Trophoblast cell (in vitro differentiated cells and primary cell): ENCODE results near the gene CNTN4.

Source experiments
- DNase-seq, 2 donors: peaks; one replicate each; pipeline ENCODE4 v3.0.0-alpha.2; 2016
- H2AFZ ChIP-seq: 2 replicates; pipeline ENCODE4 v1.6.1; 2013; ENCODE audit warnings: low read length, moderate library complexity, mild to moderate bottlenecking; ENCODE audit not compliant: insufficient read depth, poor library complexity
- H2AK5ac ChIP-seq: 2 replicates; pipeline ENCODE4 v1.6.1; 2013; ENCODE audit warnings: mild to moderate bottlenecking, low read length
- H2BK120ac ChIP-seq: 2 replicates; pipeline ENCODE4 v1.6.1; 2013; ENCODE audit warnings: low read length, mild to moderate bottlenecking, moderate library complexity; ENCODE audit not compliant: insufficient read depth, poor library complexity
- H2BK12ac ChIP-seq: 2 replicates; pipeline ENCODE4 v1.6.1; 2013; ENCODE audit warnings: mild to moderate bottlenecking, low read length, moderate library complexity
- H2BK5ac ChIP-seq: 2 replicates; pipeline ENCODE4 v1.6.1; 2013; ENCODE audit warnings: low read length, low read depth, moderate library complexity, mild to moderate bottlenecking; ENCODE audit not compliant: poor library complexity
- H3K14ac ChIP-seq: 2 replicates; pipeline ENCODE4 v1.6.1; 2013; ENCODE audit warnings: mild to moderate bottlenecking, low read length
- H3K18ac ChIP-seq: 2 replicates; pipeline ENCODE4 v1.6.1; 2013; ENCODE audit warnings: mild to moderate bottlenecking, low read length
- H3K23ac ChIP-seq: 2 replicates; pipeline ENCODE4 v1.6.1; 2013; ENCODE audit warnings: low read length
- H3K27ac ChIP-seq: 2 replicates; pipeline ENCODE4 v1.5.1; 2013; ENCODE audit warnings: low read depth, mild to moderate bottlenecking, inconsistent platforms, low read length, moderate library complexity
- H3K27me3 ChIP-seq: 2 replicates; pipeline ENCODE4 v1.6.1; 2013; ENCODE audit warnings: inconsistent platforms, mild to moderate bottlenecking, low read length, moderate library complexity; ENCODE audit not compliant: insufficient read depth
- H3K36me3 ChIP-seq, 2 experiments: 1 replicate in 1 of 2; 2 replicates in 1 of 2; pipeline ENCODE4 v1.6.1; 2013; ENCODE audit warnings: low read length in 2 of 2, mild to moderate bottlenecking in 2 of 2, moderate library complexity in 1 of 2; ENCODE audit not compliant: insufficient read depth in 2 of 2, control insufficient read depth in 1 of 2
- H3K4ac ChIP-seq: 2 replicates; pipeline ENCODE4 v1.6.1; 2013; ENCODE audit warnings: low read depth, mild to moderate bottlenecking, low read length, moderate library complexity
- H3K4me1 ChIP-seq, 2 experiments: 1 replicate in 1 of 2; 2 replicates in 1 of 2; pipeline ENCODE4 v1.6.1; 2013; ENCODE audit warnings: low read length in 2 of 2, mild to moderate bottlenecking in 2 of 2, moderate library complexity in 1 of 2; ENCODE audit not compliant: insufficient read depth in 2 of 2, control insufficient read depth in 1 of 2
- H3K4me2 ChIP-seq: 2 replicates; pipeline ENCODE4 v1.6.1; 2013; ENCODE audit warnings: inconsistent platforms, mild to moderate bottlenecking, low read length, moderate library complexity
- H3K4me3 ChIP-seq: 2 replicates; pipeline ENCODE4 v1.5.1; 2013; ENCODE audit warnings: mild to moderate bottlenecking, low read depth, low read length, inconsistent platforms
- H3K79me1 ChIP-seq: one replicate; pipeline ENCODE4 v1.6.1; 2013; ENCODE audit warnings: low read length
- H3K79me2 ChIP-seq: 2 replicates; pipeline ENCODE4 v1.6.1; 2013; ENCODE audit warnings: low read length, mild to moderate bottlenecking; ENCODE audit not compliant: control insufficient read depth, insufficient read depth, poor library complexity
- H3K9ac ChIP-seq: 2 replicates; pipeline ENCODE4 v1.6.1; 2013; ENCODE audit warnings: mild to moderate bottlenecking, low read length
- H3K9me3 ChIP-seq: 2 replicates; pipeline ENCODE4 v1.6.1; 2013; ENCODE audit warnings: low read depth, mild to moderate bottlenecking, control low read depth, inconsistent platforms, low read length; ENCODE audit not compliant: insufficient read depth
- H4K12ac ChIP-seq: 2 replicates; pipeline ENCODE4 v1.6.1; 2013; ENCODE audit warnings: low read depth, mild to moderate bottlenecking, low read length, moderate library complexity
- H4K8ac ChIP-seq: 2 replicates; pipeline ENCODE4 v1.6.1; 2013; ENCODE audit warnings: low read depth, mild to moderate bottlenecking, low read length, moderate library complexity
- H4K91ac ChIP-seq: one replicate; pipeline ENCODE4 v1.6.1; 2013; ENCODE audit warnings: low read depth, mild to moderate bottlenecking, low read length, moderate library complexity
- WGBS: extraction: QIAGEN DNeasy Blood & Tissue Kit; methylation state at CpG from one replicate; pipeline ENCODE4 v1.1.7; 2013; ENCODE audit warnings: missing lambda C conversion rate; ENCODE audit not compliant: insufficient read length, insufficient coverage; ENCODE audit errors: extremely low coverage; 5-methylcytosine and 5-hydroxymethylcytosine counted together

CNTN4 gene

DNA sequence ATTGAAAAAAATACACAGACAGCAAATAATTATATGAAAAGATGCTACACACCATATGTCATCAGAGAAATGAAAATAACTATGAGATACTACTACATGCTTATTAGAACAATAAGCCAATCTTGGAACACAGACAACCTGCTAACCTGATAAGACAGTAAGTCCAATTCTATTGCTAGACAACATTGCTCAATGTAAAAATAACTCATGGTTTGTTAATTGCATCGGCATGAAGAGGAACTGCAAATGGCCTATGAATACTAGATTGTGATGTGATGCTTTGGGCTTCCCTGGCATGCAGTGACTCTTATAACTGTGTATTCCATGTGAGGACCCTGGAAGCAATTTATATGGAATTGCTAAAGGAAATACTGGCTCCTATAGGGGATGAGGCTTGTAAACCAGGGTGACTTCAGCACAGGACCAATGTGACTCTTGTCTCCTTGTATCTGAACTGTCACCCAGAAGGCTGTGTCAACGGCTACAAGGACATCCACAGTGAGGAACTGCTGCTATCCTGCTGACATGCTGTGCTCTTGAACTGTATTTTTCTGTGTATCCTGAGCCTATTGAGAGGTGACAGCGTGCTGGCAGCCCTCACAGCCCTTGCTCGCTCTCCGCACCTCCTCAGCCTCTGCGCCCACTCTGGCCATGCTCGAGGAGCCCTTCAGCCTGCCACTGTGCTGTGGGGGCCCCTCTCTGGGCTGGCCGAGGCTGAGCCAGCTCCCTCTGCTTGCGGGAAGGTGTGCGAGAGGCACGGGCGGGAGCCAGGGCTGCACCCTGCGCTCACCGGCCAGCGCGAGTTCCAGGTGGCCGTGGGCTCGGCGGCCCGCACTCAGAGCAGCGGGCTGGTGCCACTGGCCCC is 385.7 kb downstream of the CNTN4 start:
- Histone ChIP-seq H3K9ac (no peak overlapping the region), H3K23ac (no peak overlapping the region), H3K4me1 (no peaks in the 10 kb centered on the region), H4K12ac (no peak overlapping the region), H4K8ac (no peak overlapping the region), H3K79me2 (no peaks in the 10 kb centered on the region), H3K4ac (no peak overlapping the region), H3K14ac (no peak overlapping the region), H4K91ac (no peak overlapping the region), H3K9me3 (peaks cover 4% of the 10 kb centered on the region), H2AK5ac (no peak overlapping the region), H2BK120ac (no peak overlapping the region), H2BK12ac (no peak overlapping the region), H3K4me2 (no peak overlapping the region), H3K79me1 (no peaks in the 10 kb centered on the region), H2AFZ (no peak overlapping the region), H3K27me3 (no peaks in the 10 kb centered on the region), H3K27ac (no peak overlapping the region), H3K4me3 (no peak overlapping the region), H2BK5ac (no peak overlapping the region), H3K36me3 (no peaks in the 10 kb centered on the region), H3K18ac (no peak overlapping the region)
- WGBS, result no CpG with 5 or more reads among the region's 21 CpGs
- peak in 1 of 2 donors; percentile 5 for DNase-seq

DNA sequence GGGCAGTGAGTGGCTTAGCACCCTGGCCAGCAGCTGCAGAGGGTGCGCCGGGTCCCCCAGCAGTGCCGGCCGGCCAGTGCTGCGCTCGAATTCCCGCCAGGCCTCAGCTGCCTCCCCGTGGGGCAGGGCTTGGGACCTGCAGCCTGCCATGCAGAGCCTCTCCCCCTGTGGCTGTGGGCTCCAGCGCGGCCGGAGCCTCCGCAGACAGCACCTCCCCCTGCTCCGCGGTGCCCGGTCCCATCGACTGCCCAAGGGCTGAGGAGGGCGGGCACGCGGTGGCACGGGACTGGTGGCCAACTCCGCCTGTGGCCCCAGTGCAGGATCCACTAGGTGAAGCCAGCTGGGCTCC is 386.3 kb downstream of the CNTN4 start:
- no peak for DNase-seq
- Histone ChIP-seq H2BK120ac (no peak overlapping the region), H3K4me2 (no peak overlapping the region), H2BK5ac (no peak overlapping the region), H3K4ac (no peak overlapping the region), H3K79me2 (no peaks in the 10 kb centered on the region), H3K4me3 (no peak overlapping the region), H3K4me1 (no peaks in the 10 kb centered on the region), H4K12ac (no peak overlapping the region), H4K91ac (no peak overlapping the region), H3K9ac (no peak overlapping the region), H3K79me1 (no peaks in the 10 kb centered on the region), H3K14ac (no peak overlapping the region), H3K23ac (no peak overlapping the region), H3K27me3 (no peaks in the 10 kb centered on the region), H3K27ac (no peak overlapping the region), H3K18ac (no peak overlapping the region), H3K36me3 (no peaks in the 10 kb centered on the region), H3K9me3 (peaks cover 4% of the 10 kb centered on the region), H2AFZ (no peak overlapping the region), H2BK12ac (no peak overlapping the region), H4K8ac (no peak overlapping the region), H2AK5ac (no peak overlapping the region)
- no CpG with 5 or more reads among the region's 21 CpGs for WGBS

DNA sequence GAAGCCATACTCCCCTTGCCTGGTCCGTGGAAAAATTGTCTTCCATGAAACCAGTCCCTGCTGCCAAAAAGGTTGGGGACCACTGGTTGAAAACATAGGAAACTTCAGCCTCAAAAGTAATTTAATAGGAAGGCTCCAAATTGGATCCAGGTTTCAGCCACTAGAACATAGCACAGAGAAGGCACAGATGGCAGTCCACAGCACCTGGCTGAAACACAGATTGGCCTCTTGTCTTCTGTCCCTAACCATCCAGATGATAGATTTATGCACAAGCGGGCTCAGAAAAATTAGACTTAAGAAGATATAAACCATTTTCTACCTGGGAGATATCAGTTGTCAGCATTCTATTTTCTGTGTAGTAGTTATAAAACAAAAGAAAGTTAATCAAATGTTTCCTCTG is 397.1 kb downstream of the CNTN4 start:
- Histone ChIP-seq H2AK5ac (no peak overlapping the region), H3K36me3 (peaks cover 0 to 2% of the 10 kb centered on the region in 2 experiments), H3K14ac (no peak overlapping the region), H3K79me2 (no peaks in the 10 kb centered on the region), H4K8ac (no peak overlapping the region), H4K12ac (no peak overlapping the region), H3K4me1 (no peaks in the 10 kb centered on the region), H3K27ac (no peak overlapping the region), H3K9me3 (no peaks in the 10 kb centered on the region), H3K18ac (no peak overlapping the region), H2AFZ (no peak overlapping the region), H3K27me3 (no peaks in the 10 kb centered on the region), H3K9ac (no peak overlapping the region), H2BK5ac (no peak overlapping the region), H2BK120ac (no peak overlapping the region), H3K4me3 (no peak overlapping the region), H3K4me2 (no peak overlapping the region), H4K91ac (no peak overlapping the region), H2BK12ac (no peak overlapping the region), H3K4ac (no peak overlapping the region), H3K79me1 (no peaks in the 10 kb centered on the region), H3K23ac (no peak overlapping the region)
- no peak for DNase-seq
- WGBS, result no CpG with 5 or more reads among the region's 2 CpGs

DNA sequence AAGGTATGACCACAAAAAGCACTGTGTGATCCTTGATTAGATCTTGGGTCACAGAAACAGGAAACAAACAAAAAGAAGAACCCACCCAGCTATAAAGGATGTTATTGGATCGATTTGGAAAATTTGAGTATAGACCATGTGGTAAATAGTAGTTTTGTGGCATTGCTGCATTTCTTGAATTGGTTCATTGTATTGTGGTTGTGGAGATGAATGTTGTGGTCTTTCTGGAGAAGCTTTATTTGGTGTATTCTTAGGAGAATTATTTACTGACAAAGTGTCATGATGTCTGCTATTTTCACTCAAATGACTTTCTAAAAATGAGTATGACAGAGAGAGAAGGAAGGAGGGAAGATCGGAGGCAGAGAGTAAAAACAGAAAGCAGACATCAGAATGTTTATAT is 406.2 kb downstream of the CNTN4 start:
- Histone ChIP-seq H3K36me3 (no peaks in the 10 kb centered on the region), H4K91ac (no peak overlapping the region), H4K8ac (no peak overlapping the region), H3K27ac (no peak overlapping the region), H2AFZ (no peak overlapping the region), H4K12ac (no peak overlapping the region), H3K18ac (no peak overlapping the region), H3K9ac (no peak overlapping the region), H3K79me1 (no peaks in the 10 kb centered on the region), H2BK120ac (no peak overlapping the region), H3K4me1 (no peaks in the 10 kb centered on the region), H3K4me3 (no peak overlapping the region), H3K4ac (no peak overlapping the region), H3K27me3 (no peaks in the 10 kb centered on the region), H3K4me2 (no peak overlapping the region), H2BK12ac (no peak overlapping the region), H3K79me2 (no peaks in the 10 kb centered on the region), H3K14ac (no peak overlapping the region), H2AK5ac (no peak overlapping the region), H2BK5ac (no peak overlapping the region), H3K9me3 (no peaks in the 10 kb centered on the region), H3K23ac (no peak overlapping the region)
- no CpG with 5 or more reads among the region's 2 CpGs for WGBS
- no peak for DNase-seq
